ENCODE data around the gene MT1E. TPM values are rescaled to one million over a fixed set of nuclear protein-coding genes. Genes with fewer than 3 reads are reported as not detected.
A peak's percentile ranks its signal among the peaks of the same experiment; 100 is the strongest.

MT1E gene
- total and polyA plus RNA-seq, 11 donors = 33.3 to 192 (median 103) TPM

- intact Hi-C loops (cut with DNase I) = no loop called here
- TF ChIP-seq CTCF (IDR thresholded peaks at IDR 0.05) (no peak), POLR2A (IDR thresholded peaks at IDR 0.05) (no peak)
- Histone ChIP-seq H3K27ac (no peak overlapping the region), H3K9me3 (peaks cover 0 to under 1% (median 0%) of the 10 kb centered on the region in 12 donors), H3K4me3 (peak overlapping the region; percentile 17 to 56 (median 46)), H3K4me1 (peaks cover 0 to 12% (median 2%) of the 10 kb centered on the region in 12 donors), H3K36me3 (no peaks in the 10 kb centered on the region), H3K27me3 (peaks cover 4 to 32% (median 17%) of the 10 kb centered on the region in 9 donors)
- DNase-seq (no peak), ATAC-seq (no peak)
- 37 to 44% (median 41%) methylated on average over 9 of the region's 9 CpGs for WGBS, 4 donors
Measured at GRCh38 chr16:56588781-56589140, 36.8 kb upstream of the MT1E start.

- peak in 3 of 4 donors; percentile 42 to 50 (median 47) for ATAC-seq
- Histone ChIP-seq H3K27me3 (peaks cover 4 to 28% (median 17%) of the 10 kb centered on the region in 9 donors), H3K4me1 (peaks cover 0 to 12% (median 2%) of the 10 kb centered on the region in 12 donors), H3K27ac (no peak within 1 kb of the TSS), H3K9me3 (peaks cover 0 to 7% (median 0%) of the 10 kb centered on the region in 12 donors), H3K4me3 (peak within 1 kb of the TSS; percentile 17 to 56 (median 46)), H3K36me3 (no peaks in the 10 kb centered on the region)
- TF ChIP-seq POLR2A (IDR thresholded peaks at IDR 0.05) (no peak), CTCF (IDR thresholded peaks at IDR 0.05) (no peak)
- intact Hi-C loops (cut with DNase I) = no loop called here
- 7 to 15% (median 8%) methylated on average over 33 to 87 of the region's 87 CpGs for WGBS, 4 donors
- peak in 1 of 5 donors; percentile 35 for DNase-seq
Measured at GRCh38 chr16:56589141-56590039, 36.2 kb upstream of the MT1E start, which contains the start of gene MT3. Gene MT3 (plus strand): TSS chr16:56589528. CDS start chr16:56589591, 63 bp downstream.

GRCh38 chr16:56591377-56592060 lies 34.1 kb upstream of the MT1E start:
- DNase-seq (no peak), ATAC-seq (no peak)
- peaks cover 0 to 12% (median 2%) of the 10 kb centered on the region in 12 donors for H3K4me1 ChIP-seq
- WGBS, 4 donors = 49 to 64% (median 59%) methylated on average over 4 of the region's 4 CpGs
- peaks cover 4 to 28% (median 17%) of the 10 kb centered on the region in 9 donors for H3K27me3 ChIP-seq
- peaks cover 0 to 7% (median 0%) of the 10 kb centered on the region in 12 donors for H3K9me3 ChIP-seq
- H3K4me3 ChIP-seq = no peak overlapping the region
- no peak for TF ChIP-seq POLR2A (IDR thresholded peaks at IDR 0.05)
- no peak for TF ChIP-seq CTCF (IDR thresholded peaks at IDR 0.05)
- intact Hi-C loops (cut with DNase I) = no loop called here
- H3K36me3 ChIP-seq = no peaks in the 10 kb centered on the region
- no peak overlapping the region for H3K27ac ChIP-seq
